GM19452 (cell line): ENCODE measurements around the gene CDC42EP4.
"Not testable (repeated sequence)": the region's sequence is repeated elsewhere in the genome, so short reads cannot be mapped to it uniquely, and the experiment has no call there.

ENCODE experiments used
- ATAC-seq: cut with Tn5 transposase; IDR thresholded peaks from one replicate; pipeline ENCODE4 v1.9.1; 2021; ENCODE audit not compliant: unreplicated experiment

CDC42EP4 gene

DNA sequence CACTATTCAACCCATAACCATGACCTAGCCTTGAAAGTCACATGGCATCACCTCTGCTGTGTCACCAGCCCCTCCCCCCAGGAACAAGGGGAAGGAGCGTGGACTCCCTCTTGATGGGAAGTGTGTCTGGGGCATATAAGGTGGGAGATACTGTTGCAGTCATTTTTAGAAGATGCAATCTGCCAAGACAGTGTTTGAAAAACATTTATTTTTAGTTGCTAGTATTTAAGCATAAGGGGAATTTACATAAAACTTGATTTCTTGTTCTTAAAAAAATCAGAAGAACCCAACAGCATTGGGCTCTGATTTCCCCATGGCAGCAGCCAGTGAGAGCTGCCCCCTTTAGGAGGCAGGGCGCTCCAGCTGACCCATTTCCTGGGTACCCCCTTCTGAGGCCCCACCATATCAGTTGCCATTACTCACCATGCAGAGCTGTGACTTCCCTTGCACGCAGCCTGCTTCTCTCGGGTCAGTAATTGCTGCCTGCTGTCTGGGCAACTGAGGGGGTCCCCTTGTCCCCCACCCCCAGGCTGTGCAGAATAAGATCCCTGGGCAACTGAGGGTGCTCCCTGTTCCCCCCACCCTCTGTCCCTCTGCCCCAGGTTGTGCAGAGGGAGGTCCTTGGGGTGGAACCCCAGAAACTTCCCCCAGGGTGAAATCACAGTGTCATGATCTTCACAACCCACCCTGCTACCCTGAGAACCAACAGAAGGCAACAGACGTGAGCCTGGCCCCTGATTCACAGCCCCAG is 11.8 kb upstream of the CDC42EP4 start:
- ATAC-seq, result no peak

DNA sequence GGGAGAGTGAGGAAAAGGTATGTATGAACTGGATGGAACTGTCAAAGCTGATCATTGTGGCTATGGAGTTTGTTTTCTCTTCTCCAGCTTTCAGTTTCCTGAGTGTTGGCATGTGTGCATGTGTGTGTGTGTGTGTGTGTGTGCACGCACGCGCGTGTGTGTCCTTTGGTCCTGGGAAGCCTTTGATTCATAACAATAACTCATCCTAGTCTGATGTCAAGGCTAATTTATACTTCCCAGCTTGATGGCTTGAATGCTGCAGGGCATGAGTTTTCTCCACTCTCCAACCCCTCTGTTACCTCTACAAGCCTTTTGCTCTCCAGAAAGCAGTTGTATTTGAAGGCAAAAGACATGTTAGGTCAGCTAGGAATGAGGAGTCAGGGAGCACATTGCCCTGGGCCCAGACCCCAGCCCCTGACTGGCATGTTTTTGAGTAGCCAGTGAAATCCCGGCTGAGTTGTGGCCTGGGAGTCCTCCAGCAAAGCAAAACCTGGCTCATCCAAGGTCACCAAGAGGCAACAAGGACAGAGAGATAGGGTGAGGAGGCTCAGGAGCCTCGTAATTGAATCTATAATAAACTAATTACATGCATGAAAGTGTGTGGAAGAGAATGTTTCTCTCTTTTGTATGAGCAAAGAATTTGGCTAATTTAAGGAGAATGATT is 8.9 kb upstream of the CDC42EP4 start:
- no peak for ATAC-seq

DNA sequence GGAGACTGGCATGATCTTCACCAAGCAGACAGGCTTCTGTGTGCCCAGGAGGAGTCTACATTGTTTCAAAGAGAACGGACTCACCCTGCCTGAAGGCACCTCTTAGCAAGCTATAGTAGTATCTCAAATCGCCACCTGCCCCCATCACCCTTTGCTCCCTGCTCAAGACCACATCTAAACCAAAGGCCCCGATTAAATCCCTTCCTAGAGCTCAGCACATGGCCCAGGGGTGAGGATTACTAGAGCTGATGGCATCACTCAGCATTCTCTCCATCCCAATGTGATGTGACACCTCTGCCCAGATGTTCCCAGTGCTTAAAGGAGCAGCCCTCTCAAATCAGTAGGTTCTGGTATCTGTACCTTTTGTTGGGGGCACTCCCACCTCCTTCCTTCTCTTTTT is 8.0 kb upstream of the CDC42EP4 start:
- no peak for ATAC-seq

DNA sequence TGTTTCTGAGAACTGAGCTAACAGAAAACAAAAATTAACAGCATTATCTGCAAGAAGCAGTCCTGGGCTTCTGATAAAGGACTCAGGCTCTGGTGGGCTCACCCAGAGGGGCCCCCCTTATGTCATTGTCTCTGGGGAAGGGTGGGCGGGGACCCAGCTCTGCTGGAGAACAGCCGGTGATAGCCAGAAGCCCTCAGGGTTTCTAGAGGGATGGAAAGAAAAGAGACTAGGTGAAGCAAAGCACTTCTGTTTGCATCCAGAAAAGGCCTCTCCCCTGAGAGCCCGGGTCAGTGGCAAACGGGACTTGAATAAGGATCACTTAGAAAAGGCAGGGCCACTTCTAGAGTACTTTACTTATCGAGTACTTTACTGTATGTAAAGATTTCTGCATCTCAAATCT is 7.0 kb upstream of the CDC42EP4 start:
- no peak for ATAC-seq

DNA sequence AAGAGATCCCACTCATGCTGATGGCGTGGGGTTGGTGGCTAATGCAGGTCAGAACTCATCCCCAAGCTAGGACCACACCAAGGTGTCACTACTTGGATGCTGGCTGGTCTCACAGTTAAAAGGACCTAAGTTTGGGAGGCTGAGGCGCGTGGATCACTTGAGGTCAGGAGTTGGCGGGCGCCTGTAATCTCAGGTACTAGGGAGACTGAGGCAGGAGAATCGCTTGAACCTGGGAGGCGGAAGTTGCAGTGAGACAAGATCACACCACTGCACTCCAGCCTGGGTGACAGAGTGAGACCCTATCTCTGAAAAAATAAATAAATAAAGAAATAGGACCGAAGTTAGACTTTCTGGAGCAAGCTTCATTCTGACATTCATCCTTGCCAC is 6.6 kb upstream of the CDC42EP4 start:
- ATAC-seq, result no peak

DNA sequence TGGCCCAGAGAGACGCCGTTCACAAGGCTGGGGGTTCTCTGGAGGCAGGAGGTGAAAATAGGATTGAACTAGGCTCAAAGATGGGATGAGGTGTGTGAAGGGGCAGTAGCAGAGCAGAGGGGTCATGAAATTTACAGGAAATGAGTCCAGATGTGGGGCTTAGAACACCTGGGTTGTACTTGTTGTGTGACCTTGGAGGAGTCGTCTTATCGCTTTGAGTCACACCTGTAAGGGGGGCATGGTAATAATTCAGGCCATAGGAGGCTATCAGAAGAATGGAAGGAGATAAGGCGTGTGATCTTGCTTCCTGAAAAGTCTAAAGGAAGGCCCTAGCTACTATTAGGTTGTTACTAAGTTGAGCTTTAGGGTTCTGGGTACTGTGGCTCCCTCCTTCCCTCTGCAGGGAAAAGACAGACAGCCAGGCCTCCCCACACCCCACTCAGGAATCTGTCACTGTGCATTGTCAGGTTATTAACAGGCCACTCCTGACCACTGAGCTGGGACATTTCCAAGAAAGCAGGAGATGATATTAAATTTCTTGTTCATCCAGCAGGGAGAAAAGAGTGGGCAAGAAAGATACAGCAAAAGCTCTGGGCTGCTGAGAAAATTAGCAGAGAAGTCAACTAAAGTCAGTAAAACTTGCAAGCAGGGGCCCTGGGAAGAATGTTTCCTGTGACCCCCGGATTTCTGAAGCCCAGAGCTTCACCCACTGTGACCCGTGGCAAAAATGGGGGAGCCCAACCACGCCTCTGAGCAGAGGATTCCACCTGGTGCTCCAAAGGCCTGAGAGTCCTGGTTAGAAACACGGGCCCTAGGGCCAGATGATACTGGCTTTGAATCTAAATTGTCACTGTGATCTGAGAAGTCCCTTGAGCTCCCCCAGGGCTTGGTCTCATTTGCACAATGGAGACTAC is 6.0 kb upstream of the CDC42EP4 start:
- no peak for ATAC-seq

DNA sequence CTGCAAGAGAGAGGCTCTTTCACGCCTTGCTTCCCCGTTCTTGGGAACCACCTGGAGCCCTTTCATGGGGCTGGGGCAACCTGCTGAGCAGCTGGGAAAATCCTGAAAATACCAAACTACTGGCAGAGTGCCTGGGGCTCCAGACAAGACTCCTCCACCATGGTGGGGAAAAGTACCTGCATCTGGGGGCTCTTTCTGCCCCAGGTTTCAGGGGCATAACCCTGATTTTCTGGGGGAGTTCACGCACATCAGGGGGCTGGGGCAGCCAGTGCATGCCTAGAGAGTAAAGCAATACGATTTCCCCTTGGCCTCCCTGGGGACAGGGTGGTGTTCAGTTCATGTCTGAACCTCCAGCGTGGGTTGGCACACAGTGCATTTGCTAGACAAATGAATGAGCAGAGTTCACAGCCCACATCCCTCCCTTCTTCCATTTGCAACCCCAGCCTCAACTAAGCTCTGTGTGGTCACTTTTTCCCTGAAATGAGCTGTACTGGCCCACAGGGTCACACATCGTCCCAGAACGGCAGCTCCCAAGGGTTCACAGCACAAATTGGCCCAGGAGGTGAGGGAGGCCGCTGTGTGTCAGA is 5.2 kb upstream of the CDC42EP4 start:
- peak; percentile 58 for ATAC-seq

DNA sequence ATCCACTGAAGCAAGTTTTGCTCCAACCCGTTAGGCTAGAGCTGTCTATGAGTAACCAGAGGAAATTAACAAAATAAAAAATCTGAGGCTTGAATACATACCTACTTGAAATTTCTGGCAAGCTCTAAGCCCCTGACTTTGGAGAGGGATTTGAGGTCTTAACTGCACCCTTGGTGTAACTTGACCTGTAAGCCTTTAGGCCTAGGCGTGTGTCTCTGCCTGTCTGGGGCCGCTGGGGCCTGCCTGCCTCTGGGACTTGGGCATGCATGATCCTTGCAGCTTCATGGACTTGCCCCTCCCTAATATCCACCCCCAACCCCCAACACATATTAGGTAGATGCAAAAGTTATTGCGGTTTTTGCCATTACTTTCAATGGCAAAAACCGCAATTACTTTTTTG is 3.7 kb upstream of the CDC42EP4 start:
- ATAC-seq, result no peak

DNA sequence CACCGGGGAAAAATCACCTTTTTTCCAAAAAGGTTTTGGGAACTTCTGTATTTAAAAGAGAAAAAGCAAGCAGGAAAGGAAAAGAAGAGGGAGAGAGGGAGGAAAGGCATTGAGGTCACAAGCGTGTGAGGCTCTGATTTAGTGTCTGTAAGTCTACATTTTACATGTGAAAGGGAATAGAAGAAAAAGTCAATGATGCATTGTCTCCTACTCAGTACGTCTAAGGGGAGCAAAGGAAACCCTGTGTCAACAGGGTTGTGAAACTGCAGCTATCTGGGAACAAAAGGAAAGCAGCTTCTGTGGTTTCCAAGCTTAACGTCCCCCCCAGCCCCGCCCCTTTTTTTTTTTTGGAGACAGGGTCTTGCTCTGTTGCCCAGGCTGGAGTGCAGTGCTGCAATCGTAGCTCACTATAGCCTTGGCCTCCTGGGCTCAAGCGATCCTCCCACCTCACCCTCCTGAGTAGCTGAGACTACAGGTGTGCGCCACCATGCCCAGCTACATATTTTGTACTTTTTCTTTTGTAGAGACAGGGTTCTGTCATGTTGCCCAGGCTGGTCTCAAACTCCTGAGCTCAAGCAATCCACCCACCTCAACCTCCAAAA is 1.8 kb upstream of the CDC42EP4 start:
- no peak for ATAC-seq

DNA sequence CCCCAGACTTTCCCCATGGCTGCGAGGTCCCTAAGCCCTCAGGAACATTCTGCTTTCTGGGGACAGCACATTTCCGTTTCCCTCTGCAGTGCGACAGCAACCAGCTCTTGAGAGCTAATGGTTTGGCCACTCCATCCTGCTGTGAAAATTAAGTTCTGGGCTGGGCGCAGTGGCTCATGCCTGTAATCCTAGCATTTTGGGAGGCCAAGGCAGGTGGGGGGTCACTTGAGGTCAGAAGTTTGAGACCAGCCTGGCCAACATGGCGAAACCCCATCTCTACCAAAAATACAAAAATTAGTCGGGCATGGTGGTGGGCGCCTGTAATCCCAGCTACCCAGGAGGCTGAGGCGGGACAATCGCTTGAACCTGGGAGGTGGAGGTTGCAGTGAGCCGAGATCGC is 1.1 kb upstream of the CDC42EP4 start:
- ATAC-seq, result not testable (repeated sequence)

DNA sequence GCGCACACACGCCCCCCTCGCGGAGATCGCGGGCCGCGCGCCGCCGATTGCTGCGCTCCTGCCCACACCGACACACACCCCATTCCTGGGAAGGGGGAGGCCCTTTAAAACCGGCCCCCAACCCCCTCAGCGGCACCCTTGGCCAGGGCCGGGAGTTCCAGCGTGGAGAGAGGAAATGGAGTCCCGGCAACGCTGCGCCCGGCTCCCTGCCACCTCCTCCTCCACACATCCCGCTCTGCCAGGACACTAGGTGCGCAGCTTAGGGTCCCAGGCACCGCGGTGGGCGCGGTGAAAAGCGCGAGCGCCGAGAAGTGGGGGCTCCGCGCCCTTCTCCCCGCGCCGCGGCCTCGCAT is 397 bp downstream of the CDC42EP4 start:
- ATAC-seq, result peak; percentile 22

DNA sequence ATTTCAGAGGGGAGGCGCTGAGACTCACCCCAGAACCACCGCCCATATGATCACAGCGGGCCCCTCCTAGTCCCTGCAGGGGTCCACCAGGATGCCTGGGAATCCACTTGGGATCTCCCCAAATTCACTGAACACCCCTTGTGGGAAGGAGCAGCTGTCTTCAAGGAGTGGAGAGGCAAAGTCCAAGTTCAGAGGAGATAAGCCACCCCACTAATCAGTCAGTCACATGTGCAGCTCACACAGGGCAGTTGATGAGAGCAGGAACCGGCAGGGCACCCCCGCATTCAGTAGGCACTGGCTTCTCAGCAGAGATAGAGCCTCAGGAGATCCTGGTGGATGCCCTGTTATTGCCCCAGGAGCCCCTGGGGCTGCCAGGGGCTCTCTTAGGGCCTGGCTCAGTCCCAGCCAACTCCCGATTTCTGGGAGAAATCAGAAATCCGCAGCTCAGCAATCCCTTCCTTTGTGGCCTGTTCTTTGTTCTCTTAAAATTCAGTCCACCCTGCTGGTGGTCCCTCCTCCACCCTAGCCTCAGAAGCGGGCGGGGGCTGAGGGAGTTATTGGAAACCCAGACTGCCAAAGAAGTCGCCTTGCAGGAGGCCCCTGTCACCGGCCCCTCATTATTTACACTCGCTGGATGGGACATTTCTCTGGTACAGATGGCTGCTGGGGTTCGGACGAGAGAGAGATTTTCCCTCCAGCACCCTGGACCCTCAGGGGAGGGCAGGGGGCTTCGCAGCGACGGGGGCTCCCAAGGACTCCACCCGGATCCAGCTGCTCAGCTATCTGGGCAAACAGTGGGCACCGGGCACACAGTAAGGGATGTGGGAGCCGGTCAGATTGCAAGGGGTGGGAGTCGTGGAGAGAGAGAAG is 1.8 kb downstream of the CDC42EP4 start:
- no peak for ATAC-seq

DNA sequence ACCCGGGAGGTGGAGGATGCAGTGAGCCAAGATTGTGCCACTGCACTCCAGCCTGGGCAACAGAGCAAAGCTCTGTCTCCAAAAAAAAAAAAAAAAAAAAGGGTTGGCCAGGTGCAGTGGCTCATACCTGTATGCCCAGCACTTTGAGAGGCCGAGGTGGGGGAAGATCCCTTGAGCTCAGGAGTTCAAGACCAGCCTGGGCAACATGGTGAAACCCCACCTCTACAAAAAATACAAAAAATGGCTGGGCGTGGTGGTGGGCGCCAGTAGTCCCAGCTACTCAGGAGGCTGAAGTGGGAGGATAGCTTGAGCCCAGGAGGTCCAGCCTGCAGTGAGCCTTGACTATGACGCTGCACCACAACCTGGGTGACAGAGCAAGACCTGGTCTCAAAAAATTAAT is 2.8 kb downstream of the CDC42EP4 start:
- ATAC-seq, result not testable (repeated sequence)

DNA sequence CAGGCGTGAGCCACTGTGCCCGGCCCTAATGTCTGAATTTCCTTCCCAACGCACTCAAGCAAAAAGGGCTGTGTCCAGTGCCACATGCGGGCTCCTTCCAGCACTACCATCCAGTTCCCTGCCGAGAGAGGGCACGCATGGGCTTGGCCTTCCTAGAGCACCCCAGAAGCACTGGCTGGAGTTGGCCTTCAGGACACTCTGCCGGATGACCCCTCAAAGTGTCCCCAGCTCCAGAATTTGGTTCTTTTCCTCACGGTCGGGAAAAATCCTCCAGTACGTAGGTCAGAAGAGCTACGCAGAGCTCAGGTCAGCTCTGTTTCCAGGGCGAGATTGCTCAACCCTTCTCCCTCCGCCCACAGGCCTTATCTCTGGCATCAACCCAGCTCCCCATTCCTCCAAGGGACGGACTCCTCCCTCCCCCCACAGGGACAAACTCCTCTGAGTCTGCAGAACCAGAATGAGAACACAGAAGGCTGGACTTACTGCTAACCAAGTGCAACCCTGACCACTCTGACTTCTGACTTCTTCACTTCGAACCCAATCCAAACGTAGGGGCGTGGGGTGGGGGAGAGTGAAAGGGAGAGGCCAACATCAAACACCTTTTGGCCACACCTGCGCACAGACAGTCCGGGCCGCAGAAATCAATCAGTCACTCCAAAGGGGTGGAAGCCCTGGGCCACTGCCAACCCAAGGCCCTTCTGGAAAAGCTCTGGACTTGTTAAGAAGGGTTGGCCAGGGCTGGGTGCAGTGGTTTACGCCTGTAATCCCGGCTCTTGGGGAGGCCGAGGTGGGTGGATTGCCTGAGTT is 3.6 kb downstream of the CDC42EP4 start:
- no peak for ATAC-seq

DNA sequence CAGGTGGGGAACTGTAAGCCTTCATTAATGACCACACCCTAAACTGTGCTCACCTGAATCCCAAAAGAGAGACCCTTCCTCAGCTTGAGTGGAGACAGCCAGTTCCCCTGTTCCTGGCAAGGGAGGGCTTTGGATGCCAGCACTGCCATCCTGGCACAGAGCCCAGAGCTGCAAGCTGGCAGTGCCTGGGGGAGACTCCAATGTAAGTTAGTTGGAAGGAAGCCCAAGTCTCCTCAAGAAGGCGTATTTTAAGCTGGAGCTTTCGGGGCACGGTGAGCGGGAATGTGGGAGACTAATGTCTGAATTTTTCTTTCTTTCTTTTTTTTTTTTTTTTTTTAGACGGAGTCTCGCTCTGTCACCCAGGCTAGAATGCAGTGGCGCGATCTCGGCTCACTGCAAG is 4.7 kb downstream of the CDC42EP4 start:
- no peak for ATAC-seq

DNA sequence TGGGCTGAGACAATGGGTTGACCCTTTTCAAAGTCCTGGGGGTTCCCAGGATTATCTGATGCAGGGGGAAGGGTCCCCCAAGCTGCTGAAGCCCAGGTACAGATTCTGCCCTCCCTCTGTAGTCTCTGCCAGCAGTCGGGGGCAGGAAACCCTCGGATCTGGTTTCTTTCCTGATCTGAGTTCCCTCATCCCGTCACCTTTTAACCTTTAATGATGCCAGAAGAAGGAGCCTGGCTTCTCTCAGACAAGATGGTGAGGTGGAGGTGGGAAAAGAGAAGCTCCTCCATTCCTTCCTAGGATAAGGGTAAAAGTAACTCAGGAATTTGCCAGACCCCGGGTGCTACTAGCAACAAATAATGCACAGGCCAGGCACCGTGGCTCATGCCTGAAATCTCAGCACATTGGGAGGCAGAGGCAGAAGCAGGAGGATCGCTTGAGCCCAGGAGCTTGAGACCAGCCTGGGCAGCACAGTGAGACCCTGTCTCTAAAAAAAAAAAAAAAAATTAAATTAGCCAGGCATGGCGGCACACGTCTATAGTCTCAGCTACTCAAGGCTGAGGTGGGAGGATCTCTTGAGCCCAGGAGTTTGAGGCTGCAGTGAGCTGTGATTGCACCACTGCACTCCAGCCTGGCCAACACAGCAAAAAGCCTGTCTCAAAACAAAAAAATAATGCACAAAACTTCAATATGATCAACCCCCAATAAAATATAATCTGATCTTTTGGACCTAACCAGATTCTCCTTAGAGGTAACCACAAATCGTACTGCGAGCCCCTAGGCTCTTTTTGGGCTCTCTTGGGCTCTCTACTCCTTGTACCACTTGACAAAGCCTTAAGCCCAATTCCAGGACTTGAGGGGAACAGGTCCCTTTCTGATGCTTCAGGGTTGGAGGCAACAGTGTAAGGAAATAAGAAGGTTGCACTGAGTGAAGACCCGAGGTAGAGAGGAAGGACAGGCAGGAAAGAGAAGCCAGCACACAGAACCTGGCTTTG is 5.7 kb downstream of the CDC42EP4 start:
- ATAC-seq, result no peak

DNA sequence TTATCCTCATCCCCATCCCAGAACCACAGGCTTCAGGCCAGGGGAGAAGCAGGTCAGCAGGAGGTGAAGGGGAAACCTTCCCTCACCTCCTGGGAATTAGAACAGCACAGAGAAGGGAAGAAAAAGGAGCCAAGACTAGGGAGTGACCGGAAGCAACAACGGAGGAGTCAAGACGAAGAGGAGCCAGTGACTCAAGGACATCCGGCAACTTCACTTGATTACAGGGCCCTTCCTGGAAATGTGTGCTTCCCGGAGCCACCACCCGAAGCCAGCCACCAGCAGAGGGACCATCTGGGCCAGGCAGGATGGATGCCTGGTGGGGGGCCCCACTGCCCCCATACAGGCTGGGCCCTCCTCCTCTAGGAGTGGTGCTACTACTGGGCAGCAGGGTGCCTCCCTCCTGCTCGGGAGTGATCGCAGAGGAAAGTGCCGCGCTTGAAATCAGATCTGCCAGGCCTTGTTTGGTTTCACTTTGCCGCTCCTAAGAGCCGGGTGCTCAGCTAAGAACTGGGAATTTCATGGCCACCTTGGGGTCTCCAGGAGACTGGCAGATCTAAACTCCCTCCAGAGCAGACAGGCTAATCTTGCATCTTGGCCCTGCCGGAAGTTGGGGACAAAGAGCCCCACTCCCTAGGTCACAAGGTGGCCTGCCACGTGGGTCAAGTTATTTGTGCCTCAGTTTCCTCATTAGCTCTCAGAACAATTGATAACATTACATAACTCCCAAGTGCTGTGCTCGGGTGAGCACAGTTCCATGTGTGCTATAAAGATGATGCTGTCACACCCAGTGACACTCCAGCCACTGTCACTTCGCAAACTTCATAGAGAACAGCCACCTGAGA is 6.6 kb downstream of the CDC42EP4 start:
- ATAC-seq, result no peak
